K562 (cell line): ENCODE results near the gene ABCC1. TPM values are rescaled to one million over a fixed set of nuclear protein-coding genes. Genes with fewer than 3 reads are reported as not detected.

ENCODE experiments used
- ATAC-seq: fragments of 200-7000 bp; cut with Tn5 transposase; 3 replicates; pipeline ENCODE4 v1.9.1; 2020; ENCODE audit warnings: moderate library complexity
- BruUV-seq: library from RNA; stranded (reverse); fragments of 400-500 nt; replicated peaks from 2 replicates; lab custom pipeline; 2021; lab: Mats Ljungman, UMichigan
- CTCF ChIA-PET: fragments of 300-600 bp; formaldehyde crosslinking; extraction: SDS; loops from one replicate; lab custom pipeline; 2021; ENCODE audit warnings: low intra/inter-chr PET ratio; lab: Yijun Ruan, JAX
- POLR2A ChIA-PET: fragments of 300-600, 350-650 bp; sonication (Branson Sonifier 250); formaldehyde crosslinking; extraction: SDS; loops from one replicate; lab custom pipeline; 2021; ENCODE audit warnings: antibody characterized with exemption, inconsistent platforms; lab: Yijun Ruan, JAX
- DNase-seq, 4 experiments: peaks; one replicate each; pipeline versions ENCODE4 v3.0.0 to v3.0.0-alpha.2; 2011 to 2018; ENCODE audit warnings: low spot score in 3 of 4, mixed read lengths in 3 of 4; ENCODE audit errors: extremely low read depth in 1 of 4
- FAIRE-seq: peaks from 2 replicates; lab custom pipeline; 2011; peaks lifted over from hg19 to GRCh38; lab: Jason Lieb, UNC
- H2AFZ ChIP-seq: 2 replicates; pipeline ENCODE4 v1.6.0; 2011; ENCODE audit warnings: low read depth, low read length, control low read depth, inconsistent platforms
- H3K27ac ChIP-seq: fragments of 200-600 bp; 3 replicates; pipeline ENCODE4 v1.8.0; 2011; ENCODE audit warnings: low read depth, mild to moderate bottlenecking, control low read depth, inconsistent platforms, low read length, moderate library complexity, mixed read lengths; ENCODE audit errors: extremely low read depth
- H3K27me3 ChIP-seq, 2 experiments: fragments of 300-600 bp in 1 of 2; 2 replicates in 1 of 2; 3 replicates in 1 of 2; pipeline versions ENCODE4 v1.6.0 to v1.8.0; 2011; ENCODE audit warnings: inconsistent platforms in 2 of 2, low read length in 2 of 2, mild to moderate bottlenecking in 1 of 2, mixed read lengths in 1 of 2, moderate library complexity in 1 of 2; ENCODE audit not compliant: control insufficient read depth in 2 of 2, insufficient read depth in 2 of 2
- H3K36me3 ChIP-seq: fragments of 300-600 bp; 3 replicates; pipeline ENCODE4 v1.8.0; 2011; ENCODE audit warnings: mild to moderate bottlenecking, low read length, inconsistent platforms; ENCODE audit not compliant: control insufficient read depth, insufficient read depth
- H3K4me1 ChIP-seq, 2 experiments: fragments of 200-600 bp in 1 of 2; replicated peaks in 1 of 2; 2 replicates in 1 of 2; 3 replicates in 1 of 2; pipeline versions ENCODE4 v1.5.1 to v1.8.0; 2011; ENCODE audit warnings: inconsistent platforms in 2 of 2, low read length in 2 of 2, mild to moderate bottlenecking in 1 of 2, mixed read lengths in 1 of 2, moderate library complexity in 1 of 2; ENCODE audit not compliant: control insufficient read depth in 2 of 2, insufficient read depth in 2 of 2
- H3K4me2 ChIP-seq: 2 replicates; pipeline ENCODE4 v1.6.1; 2011; ENCODE audit warnings: low read length, control low read depth, inconsistent platforms, mixed read lengths; ENCODE audit not compliant: insufficient read depth
- H3K4me3 ChIP-seq: fragments of 200-600 bp; sonication (generic), shearing (Covaris generic); 2 replicates; pipeline ENCODE4 v1.5.1; 2016; ENCODE audit warnings: control low read depth, inconsistent platforms
- H3K79me2 ChIP-seq: fragments of 200-600 bp; 3 replicates; pipeline ENCODE4 v1.8.0; 2011; ENCODE audit warnings: low read length, inconsistent platforms; ENCODE audit not compliant: control insufficient read depth, insufficient read depth
- H3K9ac ChIP-seq, 2 experiments: 2 replicates each; pipeline versions ENCODE4 v1.6.0 to v1.6.1; 2011; ENCODE audit warnings: low read depth in 2 of 2, low read length in 2 of 2, control low read depth in 1 of 2, inconsistent platforms in 1 of 2, mild to moderate bottlenecking in 1 of 2, mixed read lengths in 1 of 2; ENCODE audit not compliant: insufficient read depth in 1 of 2
- H3K9me1 ChIP-seq: one replicate; pipeline ENCODE4 v1.6.0; 2011; ENCODE audit warnings: inconsistent platforms, mild to moderate bottlenecking, low read length, moderate library complexity; ENCODE audit not compliant: control insufficient read depth, insufficient read depth
- H3K9me3 ChIP-seq: replicated peaks from 2 replicates; pipeline ENCODE4 v1.5.1; 2011; ENCODE audit warnings: low read depth, low read length, inconsistent platforms; ENCODE audit not compliant: control insufficient read depth, insufficient read depth
- H4K20me1 ChIP-seq: replicated peaks from 2 replicates; pipeline ENCODE4 v1.6.1; 2011; ENCODE audit warnings: low read length, inconsistent platforms, mixed read lengths; ENCODE audit not compliant: control insufficient read depth, insufficient read depth
- ETS2 ChIP-seq: IDR thresholded peaks from 2 replicates; pipeline ENCODE4 v1.6.1; 2016; ENCODE audit warnings: borderline replicate concordance, missing genetic modification characterization, mild to moderate bottlenecking, moderate library complexity, missing compliant biosample characterization; ENCODE audit not compliant: poor library complexity, severe bottlenecking
- KLF1 ChIP-seq: fragments of 450-650 bp; IDR thresholded peaks from 2 replicates; pipeline ENCODE4 v1.6.1; 2016; ENCODE audit warnings: missing genetic modification characterization, missing compliant biosample characterization
- MXI1 ChIP-seq: IDR thresholded peaks from 2 replicates; pipeline ENCODE4 v1.6.1; 2011; ENCODE audit warnings: low read depth, mild to moderate bottlenecking, improper control_type of control experiment, low read length
- NFIX ChIP-seq: fragments of 250-450 bp; sonication (Bioruptor Pico); IDR thresholded peaks from 2 replicates; pipeline ENCODE4 v1.4.0; 2020; ENCODE audit warnings: low read depth, mild to moderate bottlenecking, moderate library complexity
- TCF7 ChIP-seq: sonication (generic); IDR thresholded peaks from 2 replicates; pipeline ENCODE4 v1.6.1; 2016; ENCODE audit warnings: antibody characterized with exemption, borderline replicate concordance
- ZNF239 ChIP-seq: fragments of 250-450 bp; sonication (Bioruptor Pico); IDR thresholded peaks from 2 replicates; pipeline ENCODE4 v1.4.0; 2020; ENCODE audit warnings: mild to moderate bottlenecking
- ZNF274 ChIP-seq: IDR thresholded peaks from 2 replicates; pipeline ENCODE4 v1.6.1; 2011; ENCODE audit warnings: low read depth, mild to moderate bottlenecking, low read length, moderate library complexity, borderline replicate concordance
- WGBS: fragments of 100-300 bp; shearing (Covaris generic); methylation state at CpG from one replicate; pipeline ENCODE4 v1.1.6; 2016; ENCODE audit warnings: low coverage, mixed read lengths; ENCODE audit not compliant: insufficient coverage; ENCODE audit errors: missing lambda C conversion rate; 5-methylcytosine and 5-hydroxymethylcytosine counted together
- in situ Hi-C: fragments of 300-500 bp; cut with MboI; formaldehyde crosslinking; loops from 4 replicates; pipeline ENCODE4 v1.15.0; 2018; ENCODE audit warnings: inconsistent platforms, mixed read lengths
- intact Hi-C: fragments of 100-400 bp; cut with micrococcal nuclease; formaldehyde crosslinking; loops from 2 replicates; pipeline ENCODE4 v1.14.2; 2022
- polyA plus RNA-seq, 8 experiments: library from polyadenylated mRNA; depleted of rRNA in 4 of 8; stranded (reverse) in 5 of 8; unstranded in 3 of 8; fragments of >200 nt; fragmentation: Nextera tagmentation in 2 of 8; fragmentation: Illumina TruSeq in 1 of 8; extraction: Ambion mirVana in 2 of 8; extraction: Trizol in 1 of 8; gene quantifications; 2 replicates each; pipeline versions ENCODE4 v1.2.1 to v1.2.3, GENCODE V29; 2011 to 2014; ENCODE audit warnings: inconsistent platforms in 1 of 8, missing spikeins in 1 of 8
- total RNA-seq, 7 experiments: library from RNA; depleted of rRNA in 6 of 7; stranded (reverse); fragments of >200 nt in 6 of 7; fragmentation: Illumina TruSeq in 2 of 7; extraction: Trizol in 2 of 7; gene quantifications; 2 replicates each; pipeline versions ENCODE4 v1.2.1 to v1.2.3, GENCODE V29; 2011 to 2021; ENCODE audit warnings: low replicate concordance in 1 of 7
- TF ChIP-seq, protein P1 (sequence below), 2 experiments: fragments of 450-650 bp in 1 of 2; IDR thresholded peaks; 2 replicates each; pipeline ENCODE4 v1.6.1; 2011 to 2017; ENCODE audit warnings: low read depth in 2 of 2, antibody characterized with exemption in 1 of 2, borderline replicate concordance in 1 of 2, low read length in 1 of 2, mild to moderate bottlenecking in 1 of 2, mixed read lengths in 1 of 2; ENCODE audit not compliant: control insufficient read depth in 1 of 2

Gene ABCC1
- total and polyA plus RNA-seq, 9 of the 15 experiments (the other 6 are each of a cell fraction or from before 2014, with no cell fraction given) = 3.9 to 41.6 (median 10.0) TPM

DNA sequence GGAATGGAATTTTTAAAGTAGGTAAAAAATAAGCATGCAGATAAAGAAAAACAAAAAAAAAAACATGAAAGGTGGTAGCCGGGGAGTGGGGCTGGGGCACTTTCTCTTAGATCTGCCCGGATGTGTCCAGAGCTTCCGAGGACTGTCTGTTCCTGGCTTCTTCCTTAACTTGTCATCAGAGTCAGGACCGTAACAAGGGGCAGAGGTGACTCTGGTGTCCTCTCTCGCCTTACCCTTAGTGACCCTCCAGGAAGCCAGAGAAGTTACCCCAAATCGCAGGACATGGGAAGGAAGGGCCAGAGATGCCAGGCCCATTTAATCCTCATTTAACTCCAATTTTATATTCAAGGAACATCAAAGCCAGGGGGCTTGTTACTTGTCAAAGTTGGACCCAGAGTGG is 158.4 kb downstream of the ABCC1 start (continued):
- TF ChIP-seq NFIX (CRISPR knock-in tag) (no peak), ZNF274 (no peak), ETS2 (tag) (no peak), TCF7 (no peak)

DNA sequence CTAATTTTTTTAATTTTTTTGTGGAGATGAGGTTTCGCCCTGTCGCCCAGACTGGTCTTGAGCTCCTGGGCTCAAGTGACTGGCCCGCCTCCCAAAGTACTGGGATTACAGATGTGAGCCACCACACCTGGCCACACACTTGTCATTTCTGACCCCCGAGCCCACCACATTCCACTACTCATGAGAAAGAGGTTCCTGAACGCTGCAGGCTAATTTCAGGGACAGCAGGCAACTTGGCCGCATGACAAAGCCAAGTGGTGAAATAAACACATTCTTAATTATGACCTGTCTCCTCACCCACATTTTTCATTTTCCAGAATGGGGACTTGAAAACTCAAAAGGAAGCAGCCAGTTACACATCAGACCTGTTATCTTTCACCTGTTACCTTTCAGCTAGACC is 159.3 kb downstream of the ABCC1 start:
- no TSS peak for BruUV-seq
- in situ Hi-C loops = no loop called here
- WGBS = 98% methylated on average over 6 of the region's 6 CpGs
- no peak for FAIRE-seq
- H3K9ac ChIP-seq = no peak overlapping the region
- H3K36me3 ChIP-seq = peaks cover 73% of the 10 kb centered on the region
- no peaks in the 10 kb centered on the region for H3K9me3 ChIP-seq
- no peaks in the 10 kb centered on the region for H3K4me1 ChIP-seq
- H3K9me1 ChIP-seq = no peaks in the 10 kb centered on the region
- no peak overlapping the region for H3K4me2 ChIP-seq
- no peak overlapping the region for H2AFZ ChIP-seq
- CTCF ChIA-PET = interaction anchor here (0.7 kb wide), 1 partner anchor 88 kb away, joined by 4 read pairs; no protein-coding TSS in a partner anchor
- TF ChIP-seq KLF1 (tag) (no peak), ZNF239 (CRISPR knock-in tag) (no peak), MXI1 (no peak)
- TF ChIP-seq, protein P1, sequence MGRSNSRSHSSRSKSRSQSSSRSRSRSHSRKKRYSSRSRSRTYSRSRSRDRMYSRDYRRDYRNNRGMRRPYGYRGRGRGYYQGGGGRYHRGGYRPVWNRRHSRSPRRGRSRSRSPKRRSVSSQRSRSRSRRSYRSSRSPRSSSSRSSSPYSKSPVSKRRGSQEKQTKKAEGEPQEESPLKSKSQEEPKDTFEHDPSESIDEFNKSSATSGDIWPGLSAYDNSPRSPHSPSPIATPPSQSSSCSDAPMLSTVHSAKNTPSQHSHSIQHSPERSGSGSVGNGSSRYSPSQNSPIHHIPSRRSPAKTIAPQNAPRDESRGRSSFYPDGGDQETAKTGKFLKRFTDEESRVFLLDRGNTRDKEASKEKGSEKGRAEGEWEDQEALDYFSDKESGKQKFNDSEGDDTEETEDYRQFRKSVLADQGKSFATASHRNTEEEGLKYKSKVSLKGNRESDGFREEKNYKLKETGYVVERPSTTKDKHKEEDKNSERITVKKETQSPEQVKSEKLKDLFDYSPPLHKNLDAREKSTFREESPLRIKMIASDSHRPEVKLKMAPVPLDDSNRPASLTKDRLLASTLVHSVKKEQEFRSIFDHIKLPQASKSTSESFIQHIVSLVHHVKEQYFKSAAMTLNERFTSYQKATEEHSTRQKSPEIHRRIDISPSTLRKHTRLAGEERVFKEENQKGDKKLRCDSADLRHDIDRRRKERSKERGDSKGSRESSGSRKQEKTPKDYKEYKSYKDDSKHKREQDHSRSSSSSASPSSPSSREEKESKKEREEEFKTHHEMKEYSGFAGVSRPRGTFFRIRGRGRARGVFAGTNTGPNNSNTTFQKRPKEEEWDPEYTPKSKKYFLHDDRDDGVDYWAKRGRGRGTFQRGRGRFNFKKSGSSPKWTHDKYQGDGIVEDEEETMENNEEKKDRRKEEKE (IDR thresholded peaks at IDR 0.05; ENCODE audit: borderline replicate concordance in 1 of 2, control insufficient read depth in 1 of 2, low read depth in 2 of 2, low read length in 1 of 2) = no peak
- TF ChIP-seq, all 486 proteins: peak for 0
- intact Hi-C loops = no loop called here
- Histone ChIP-seq H4K20me1 (no peaks in the 10 kb centered on the region), H3K27me3 (no peaks in the 10 kb centered on the region), H3K79me2 (no peaks in the 10 kb centered on the region), H3K27ac (no peak overlapping the region), H3K4me3 (no peak overlapping the region)
- POLR2A ChIA-PET = interaction anchor here (0.7 kb wide), 1 partner anchor 9 kb away, joined by 3 read pairs; no protein-coding TSS in a partner anchor
- ATAC-seq = no peak
- DNase-seq = no peak
